Karpas-422 (cell line): ENCODE results near the gene CYTL1. TPM values are rescaled to one million over a fixed set of nuclear protein-coding genes. Genes with fewer than 3 reads are reported as not detected.

Experiments used
- DNase-seq: peaks from one replicate; pipeline ENCODE4 v3.0.0-alpha.2; 2015
- H2AFZ ChIP-seq: fragments of 200-600 bp; sonication (generic); 2 replicates; pipeline ENCODE4 v1.6.1; 2014; ENCODE audit warnings: antibody characterized with exemption, low read length, mixed read lengths
- H3K27ac ChIP-seq: fragments of 200-600 bp; sonication (generic); 2 replicates; pipeline ENCODE4 v1.5.1; 2014; ENCODE audit warnings: mild to moderate bottlenecking, low read length, moderate library complexity
- H3K27me3 ChIP-seq: fragments of 200-600 bp; sonication (generic); 2 replicates; pipeline ENCODE4 v1.6.1; 2014; ENCODE audit warnings: low read length, mixed read lengths
- H3K36me3 ChIP-seq: fragments of 200-600 bp; sonication (generic); 2 replicates; pipeline ENCODE4 v1.6.1; 2014; ENCODE audit warnings: low read length, mixed read lengths; ENCODE audit not compliant: insufficient read depth
- H3K4me1 ChIP-seq: fragments of 200-600 bp; sonication (generic); 2 replicates; pipeline ENCODE4 v1.6.1; 2014; ENCODE audit warnings: mild to moderate bottlenecking, low read length, mixed read lengths
- H3K4me2 ChIP-seq: fragments of 200-600 bp; sonication (generic); 2 replicates; pipeline ENCODE4 v1.6.1; 2014; ENCODE audit warnings: low read length, low read depth, mild to moderate bottlenecking; ENCODE audit not compliant: poor library complexity, severe bottlenecking
- H3K4me3 ChIP-seq: fragments of 200-600 bp; sonication (generic); 2 replicates; pipeline ENCODE4 v1.5.1; 2014; ENCODE audit warnings: mild to moderate bottlenecking, antibody characterized with exemption, low read length, mixed read lengths
- H3K79me2 ChIP-seq: fragments of 200-600 bp; sonication (generic); 2 replicates; pipeline ENCODE4 v1.6.1; 2014; ENCODE audit warnings: mild to moderate bottlenecking, low read length, mixed read lengths
- H3K9ac ChIP-seq: fragments of 200-600 bp; sonication (generic); 2 replicates; pipeline ENCODE4 v1.6.0; 2014; ENCODE audit warnings: low read length
- H3K9me2 ChIP-seq: fragments of 200-600 bp; sonication (generic), shearing (Covaris generic); replicated peaks from 2 replicates; pipeline ENCODE4 v1.6.0; 2014; ENCODE audit warnings: mild to moderate bottlenecking, low read length, moderate library complexity; ENCODE audit not compliant: insufficient read depth
- H3K9me3 ChIP-seq: fragments of 300-700, 200-600 bp; sonication (generic); 2 replicates; pipeline ENCODE4 v1.6.1; 2014; ENCODE audit warnings: low read length, mixed read lengths
- H4K20me1 ChIP-seq: fragments of 200-600 bp; sonication (generic); 2 replicates; pipeline ENCODE4 v1.6.1; 2014; ENCODE audit warnings: mild to moderate bottlenecking, antibody characterized with exemption, low read length, low read depth; ENCODE audit not compliant: insufficient read depth
- total RNA-seq: library from RNA; depleted of rRNA; stranded (reverse); fragments of >200 nt; shearing (Covaris generic); gene quantifications from 2 replicates; pipeline ENCODE4 v1.2.3, GENCODE V29; 2014; ENCODE audit warnings: low replicate concordance

The CYTL1 gene
- total RNA-seq, 1 experiment from 2014 or later = not detected

- H4K20me1 ChIP-seq = no peaks in the 10 kb centered on the region
- no peak overlapping the region for H3K4me2 ChIP-seq
- no peaks in the 10 kb centered on the region for H3K79me2 ChIP-seq
- H3K4me3 ChIP-seq = no peak overlapping the region
- no peaks in the 10 kb centered on the region for H3K36me3 ChIP-seq
- no peak overlapping the region for H3K27ac ChIP-seq
- no peaks in the 10 kb centered on the region for H3K4me1 ChIP-seq
- no peaks in the 10 kb centered on the region for H3K27me3 ChIP-seq
- H3K9me2 ChIP-seq = no peaks in the 10 kb centered on the region
- no peak overlapping the region for H2AFZ ChIP-seq
- no peak for DNase-seq
- no peaks in the 10 kb centered on the region for H3K9me3 ChIP-seq
- H3K9ac ChIP-seq = no peak overlapping the region
These were observed 11.0 kb upstream of the CYTL1 start for GRCh38 chr4:5030221-5030620.

- Histone ChIP-seq H3K9me2 (no peaks in the 10 kb centered on the region), H3K36me3 (no peaks in the 10 kb centered on the region), H3K4me1 (no peaks in the 10 kb centered on the region), H3K27me3 (no peaks in the 10 kb centered on the region), H3K4me3 (no peak overlapping the region), H3K9ac (no peak overlapping the region), H3K27ac (no peak overlapping the region), H2AFZ (no peak overlapping the region), H4K20me1 (no peaks in the 10 kb centered on the region), H3K9me3 (no peaks in the 10 kb centered on the region), H3K79me2 (no peaks in the 10 kb centered on the region), H3K4me2 (no peak overlapping the region)
- DNase-seq = no peak
These were observed 10.2 kb upstream of the CYTL1 start for GRCh38 chr4:5029447-5029846.

GRCh38 chr4:5028480-5028879 lies 9.2 kb upstream of the CYTL1 start:
- H2AFZ ChIP-seq = no peak overlapping the region
- no peaks in the 10 kb centered on the region for H4K20me1 ChIP-seq
- no peaks in the 10 kb centered on the region for H3K36me3 ChIP-seq
- no peak overlapping the region for H3K4me3 ChIP-seq
- no peaks in the 10 kb centered on the region for H3K27me3 ChIP-seq
- no peak for DNase-seq
- H3K79me2 ChIP-seq = no peaks in the 10 kb centered on the region
- H3K27ac ChIP-seq = no peak overlapping the region
- no peaks in the 10 kb centered on the region for H3K9me3 ChIP-seq
- H3K9ac ChIP-seq = no peak overlapping the region
- no peaks in the 10 kb centered on the region for H3K9me2 ChIP-seq
- H3K4me2 ChIP-seq = no peak overlapping the region
- H3K4me1 ChIP-seq = no peaks in the 10 kb centered on the region

- Histone ChIP-seq H3K4me1 (no peaks in the 10 kb centered on the region), H3K27me3 (no peaks in the 10 kb centered on the region), H3K36me3 (no peaks in the 10 kb centered on the region), H4K20me1 (no peaks in the 10 kb centered on the region), H3K4me3 (no peak overlapping the region), H3K27ac (no peak overlapping the region), H3K4me2 (no peak overlapping the region), H3K79me2 (no peaks in the 10 kb centered on the region), H3K9ac (no peak overlapping the region), H3K9me3 (no peaks in the 10 kb centered on the region), H2AFZ (no peak overlapping the region), H3K9me2 (no peaks in the 10 kb centered on the region)
- DNase-seq = no peak
These were observed 8.1 kb upstream of the CYTL1 start for GRCh38 chr4:5027346-5027745.

GRCh38 chr4:5026371-5026770 lies 7.1 kb upstream of the CYTL1 start:
- Histone ChIP-seq H3K4me3 (no peak overlapping the region), H3K9me3 (no peaks in the 10 kb centered on the region), H3K27me3 (no peaks in the 10 kb centered on the region), H3K4me1 (no peaks in the 10 kb centered on the region), H3K9me2 (no peaks in the 10 kb centered on the region), H3K36me3 (no peaks in the 10 kb centered on the region), H3K79me2 (no peaks in the 10 kb centered on the region), H3K27ac (no peak overlapping the region), H2AFZ (no peak overlapping the region), H3K9ac (no peak overlapping the region), H4K20me1 (no peaks in the 10 kb centered on the region), H3K4me2 (no peak overlapping the region)
- DNase-seq = no peak

- Histone ChIP-seq H3K4me2 (no peak overlapping the region), H2AFZ (no peak overlapping the region)
These were observed 5.4 kb upstream of the CYTL1 start for GRCh38 chr4:5024673-5025072.

GRCh38 chr4:5021546-5021945 lies 2.3 kb upstream of the CYTL1 start:
- H3K36me3 ChIP-seq = no peaks in the 10 kb centered on the region
- H3K4me1 ChIP-seq = no peaks in the 10 kb centered on the region
- H3K27ac ChIP-seq = no peak overlapping the region
- H4K20me1 ChIP-seq = no peaks in the 10 kb centered on the region
- H3K9me2 ChIP-seq = no peaks in the 10 kb centered on the region
- H3K9ac ChIP-seq = no peak overlapping the region
- H2AFZ ChIP-seq = no peak overlapping the region
- no peaks in the 10 kb centered on the region for H3K79me2 ChIP-seq
- DNase-seq = no peak
- H3K4me3 ChIP-seq = no peak overlapping the region
- H3K9me3 ChIP-seq = no peaks in the 10 kb centered on the region
- H3K27me3 ChIP-seq = no peaks in the 10 kb centered on the region
- no peak overlapping the region for H3K4me2 ChIP-seq

More at GRCh38 chr4:5024673-5025072, 5.4 kb upstream of the CYTL1 start:
- H3K9me3 ChIP-seq = no peaks in the 10 kb centered on the region
- H3K4me1 ChIP-seq = no peaks in the 10 kb centered on the region
- no peak overlapping the region for H3K4me3 ChIP-seq
- H3K9ac ChIP-seq = no peak overlapping the region
- no peak for DNase-seq
- H4K20me1 ChIP-seq = no peaks in the 10 kb centered on the region
- no peaks in the 10 kb centered on the region for H3K36me3 ChIP-seq
- H3K9me2 ChIP-seq = no peaks in the 10 kb centered on the region
- no peak overlapping the region for H3K27ac ChIP-seq
- H3K79me2 ChIP-seq = no peaks in the 10 kb centered on the region
- no peaks in the 10 kb centered on the region for H3K27me3 ChIP-seq

GRCh38 chr4:5020341-5020740 lies 1.1 kb upstream of the CYTL1 start:
- no peak overlapping the region for H3K27ac ChIP-seq
- DNase-seq = peak; percentile 19
- H3K36me3 ChIP-seq = no peaks in the 10 kb centered on the region
- no peak overlapping the region for H3K4me2 ChIP-seq
- no peaks in the 10 kb centered on the region for H3K9me2 ChIP-seq
- H3K4me3 ChIP-seq = no peak overlapping the region
- no peak overlapping the region for H2AFZ ChIP-seq
- no peaks in the 10 kb centered on the region for H4K20me1 ChIP-seq
- H3K4me1 ChIP-seq = no peaks in the 10 kb centered on the region
- no peaks in the 10 kb centered on the region for H3K9me3 ChIP-seq
- H3K9ac ChIP-seq = no peak overlapping the region
- no peaks in the 10 kb centered on the region for H3K27me3 ChIP-seq
- no peaks in the 10 kb centered on the region for H3K79me2 ChIP-seq

- Histone ChIP-seq H3K79me2 (no peaks in the 10 kb centered on the region), H3K4me3 (no peak overlapping the region), H3K9ac (no peak overlapping the region), H3K4me1 (no peaks in the 10 kb centered on the region), H4K20me1 (no peaks in the 10 kb centered on the region), H3K27me3 (no peaks in the 10 kb centered on the region), H3K9me3 (no peaks in the 10 kb centered on the region), H3K9me2 (no peaks in the 10 kb centered on the region), H3K4me2 (no peak overlapping the region), H3K27ac (no peak overlapping the region), H2AFZ (no peak overlapping the region), H3K36me3 (no peaks in the 10 kb centered on the region)
- DNase-seq = peak; percentile 23
These were observed 538 bp upstream of the CYTL1 start for GRCh38 chr4:5019796-5020195.
